GM03348 (cell line): ENCODE data around the gene AGRN.
"Not testable (repeated sequence)": the region's sequence is repeated elsewhere in the genome, so short reads cannot be mapped to it uniquely, and the experiment has no call there.

ENCODE experiments used
- DNase-seq: peaks from one replicate; pipeline ENCODE4 v3.0.0; 2012; ENCODE audit warnings: low spot score

AGRN gene

DNA sequence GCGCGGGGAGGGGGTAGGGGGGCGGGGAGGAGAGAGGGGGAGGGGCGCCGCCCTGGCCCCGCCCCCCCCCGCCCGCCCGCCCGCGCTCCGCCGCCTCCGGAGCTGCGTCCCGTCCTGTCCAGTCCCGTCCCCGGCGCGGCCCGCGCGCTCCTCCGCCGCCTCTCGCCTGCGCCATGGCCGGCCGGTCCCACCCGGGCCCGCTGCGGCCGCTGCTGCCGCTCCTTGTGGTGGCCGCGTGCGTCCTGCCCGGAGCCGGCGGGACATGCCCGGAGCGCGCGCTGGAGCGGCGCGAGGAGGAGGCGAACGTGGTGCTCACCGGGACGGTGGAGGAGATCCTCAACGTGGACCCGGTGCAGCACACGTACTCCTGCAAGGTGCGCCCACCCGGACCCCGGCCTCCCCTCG, at the start of gene AGRN:
AGRN (plus strand) TSS at position 121 of the 405 bp plus-strand sequence; CDS start at position 174, 53 bp downstream.
- peak; percentile 92 for DNase-seq

DNA sequence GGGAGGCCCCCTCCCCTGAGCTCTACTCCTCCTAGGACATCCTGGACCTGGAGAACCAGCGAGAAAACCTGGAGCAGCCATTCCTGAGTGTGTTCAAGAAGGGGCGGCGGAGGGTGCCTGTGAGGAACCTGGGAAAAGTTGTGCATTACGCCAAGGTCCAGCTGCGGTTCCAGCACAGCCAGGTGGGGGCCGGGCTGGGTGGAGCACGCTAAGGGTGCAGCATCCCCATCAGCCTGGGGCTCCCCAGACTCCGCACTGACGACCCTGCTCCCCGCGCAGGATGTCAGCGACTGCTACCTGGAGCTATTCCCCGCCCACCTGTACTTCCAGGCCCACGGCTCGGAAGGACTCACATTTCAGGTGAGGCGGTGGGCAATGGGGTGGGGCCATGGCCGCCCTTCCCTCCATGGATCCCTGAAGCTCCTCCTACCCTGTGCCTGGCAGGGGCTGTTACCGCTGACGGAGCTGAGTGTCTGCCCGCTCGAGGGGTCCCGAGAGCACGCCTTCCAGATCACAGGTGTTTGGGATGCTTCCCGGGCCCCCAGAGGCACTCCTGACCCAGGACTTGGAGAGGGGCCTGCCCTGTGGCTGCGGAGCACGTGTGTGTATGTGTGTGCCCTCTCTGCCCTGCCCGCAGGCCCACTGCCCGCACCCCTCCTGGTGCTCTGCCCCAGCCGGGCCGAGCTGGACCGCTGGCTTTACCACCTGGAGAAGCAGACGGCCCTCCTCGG, 49.5 kb upstream of the AGRN start:
- no peak for DNase-seq

DNA sequence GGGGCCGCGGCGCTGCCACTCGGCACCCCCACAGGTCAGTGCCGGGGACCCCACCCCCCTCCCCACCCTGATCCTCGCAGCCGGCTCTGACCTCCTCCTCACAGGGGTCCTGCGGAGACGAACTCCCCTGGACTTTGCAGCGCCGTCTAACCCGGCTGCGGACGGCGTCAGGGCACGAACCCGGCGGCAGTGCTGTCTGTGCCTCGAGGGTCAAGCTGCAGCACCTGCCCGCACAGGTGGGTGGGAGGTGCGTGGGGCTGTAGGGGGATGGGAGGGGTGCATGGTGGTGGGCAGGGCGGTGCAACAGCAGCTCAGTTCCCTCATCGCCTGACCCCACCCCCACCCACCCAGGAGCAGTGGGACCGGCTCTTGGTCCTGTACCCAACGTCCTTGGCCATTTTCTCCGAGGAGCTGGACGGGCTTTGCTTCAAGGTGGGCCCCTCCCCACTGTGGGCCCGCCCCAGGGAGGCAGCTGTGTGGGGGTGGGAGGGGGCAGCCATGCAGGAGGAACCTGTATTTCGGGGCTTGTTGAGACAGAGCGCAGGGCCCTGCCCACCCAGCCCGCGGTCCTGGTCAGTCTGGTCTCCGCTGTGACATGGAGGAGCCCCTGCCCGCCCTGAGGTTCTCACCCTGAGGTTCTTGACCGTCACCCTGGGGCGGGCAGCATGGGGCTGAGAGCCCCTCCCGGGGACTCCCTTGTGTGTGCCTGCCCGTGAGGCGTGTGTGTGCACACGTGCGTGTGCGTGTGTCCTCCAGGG, 48.8 kb upstream of the AGRN start:
- no peak for DNase-seq

DNA sequence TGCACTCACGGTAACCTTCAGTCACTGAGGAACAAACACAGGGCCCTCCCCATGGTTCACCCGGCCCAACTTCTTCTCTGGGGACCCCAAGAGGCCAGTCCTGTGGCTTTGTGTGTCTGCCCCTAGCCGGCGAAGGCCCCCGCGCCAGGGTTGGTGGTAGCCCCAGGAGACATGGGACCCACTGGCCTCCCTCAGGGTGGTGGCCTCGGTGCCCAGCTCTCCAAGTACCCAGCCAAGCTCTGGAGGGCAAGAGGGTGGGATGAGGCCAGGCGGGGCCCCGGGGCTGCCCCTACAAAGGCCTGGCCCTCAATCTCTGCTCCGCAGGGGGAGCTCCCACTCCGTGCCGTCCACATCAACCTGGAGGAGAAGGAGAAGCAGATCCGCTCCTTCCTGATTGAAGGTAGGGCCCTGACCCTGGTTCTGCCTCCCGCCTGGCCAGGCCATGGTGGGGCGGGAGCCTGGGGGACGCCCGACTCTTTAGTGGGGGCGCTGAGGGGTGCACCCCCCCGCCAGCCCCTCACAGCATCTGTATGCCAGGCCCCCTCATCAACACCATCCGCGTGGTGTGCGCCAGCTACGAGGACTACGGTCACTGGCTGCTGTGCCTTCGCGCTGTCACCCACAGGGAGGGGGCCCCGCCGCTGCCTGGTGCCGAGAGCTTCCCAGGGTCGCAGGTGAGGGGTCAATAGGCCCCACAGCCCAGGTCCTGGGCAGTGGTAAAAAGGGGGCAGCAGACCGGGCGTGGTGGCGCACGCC, 48.0 kb upstream of the AGRN start:
- no peak for DNase-seq

DNA sequence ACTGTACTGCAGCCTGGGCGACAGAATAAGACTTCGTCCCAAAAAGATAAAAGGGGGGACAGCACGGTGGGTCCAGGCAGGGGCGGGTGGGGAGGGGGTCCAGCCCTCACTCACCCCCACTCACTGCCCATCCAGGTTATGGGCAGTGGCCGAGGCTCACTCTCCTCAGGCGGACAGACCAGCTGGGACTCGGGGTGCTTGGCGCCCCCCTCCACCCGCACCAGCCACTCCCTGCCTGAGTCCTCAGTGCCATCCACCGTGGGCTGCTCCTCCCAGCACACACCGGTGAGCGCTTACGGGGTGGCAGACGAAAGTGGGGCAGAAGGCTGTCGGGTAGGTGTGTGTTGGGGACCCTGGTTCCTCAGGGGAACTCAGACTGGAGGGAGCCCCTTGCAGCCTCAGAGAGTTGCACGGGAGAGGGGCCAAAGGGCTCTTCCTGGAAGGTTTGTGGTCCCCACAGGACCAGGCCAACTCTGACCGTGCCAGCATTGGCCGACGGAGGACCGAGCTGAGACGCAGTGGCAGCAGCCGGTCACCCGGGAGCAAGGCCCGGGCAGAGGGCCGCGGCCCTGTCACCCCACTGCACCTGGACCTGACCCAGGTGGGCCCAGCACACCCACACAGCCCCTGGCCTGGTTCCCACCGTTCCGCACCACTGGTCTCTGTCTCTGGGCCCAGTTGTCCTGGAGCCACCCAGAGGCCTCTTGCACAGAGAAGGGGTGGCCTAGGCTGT, 47.0 kb upstream of the AGRN start:
- DNase-seq: no peak

- DNase-seq: no peak
Measured at GRCh38 chr1:973459-974292, 46.2 kb upstream of the AGRN start.

- no peak for DNase-seq
Measured at GRCh38 chr1:974293-974640, 45.7 kb upstream of the AGRN start.

DNA sequence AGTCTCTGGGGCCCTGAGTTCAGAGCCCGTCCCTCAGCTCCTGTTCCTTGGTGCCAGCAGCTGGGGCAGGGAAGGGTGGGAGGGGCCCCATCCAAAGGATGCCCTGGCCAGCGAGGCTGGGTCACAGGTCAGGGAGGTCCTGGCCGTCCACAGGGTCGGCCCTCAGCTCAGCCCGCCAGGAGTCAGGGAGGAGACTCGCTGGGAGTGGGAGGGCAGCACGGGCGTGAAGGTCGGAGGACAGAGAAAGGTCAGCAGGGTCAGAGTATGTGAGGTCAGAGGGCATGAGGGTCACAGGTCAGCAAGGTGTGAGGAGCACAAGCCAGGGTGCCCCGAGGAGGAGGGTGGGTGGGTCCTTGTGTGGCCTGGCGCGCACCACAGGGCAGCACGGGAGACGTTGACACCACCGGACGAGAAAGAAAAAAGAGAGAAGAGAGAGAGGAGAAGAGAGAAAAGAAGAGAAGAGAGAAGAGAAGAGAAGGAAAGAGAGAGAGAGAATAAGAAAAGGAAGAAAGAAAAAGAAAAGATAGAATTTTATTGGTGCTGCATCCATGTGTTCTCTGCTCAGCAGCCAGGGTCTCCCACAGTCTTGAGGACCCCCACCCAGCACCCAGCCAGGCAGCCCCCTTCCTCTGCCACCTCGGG, 45.1 kb upstream of the AGRN start:
- no peak for DNase-seq

DNA sequence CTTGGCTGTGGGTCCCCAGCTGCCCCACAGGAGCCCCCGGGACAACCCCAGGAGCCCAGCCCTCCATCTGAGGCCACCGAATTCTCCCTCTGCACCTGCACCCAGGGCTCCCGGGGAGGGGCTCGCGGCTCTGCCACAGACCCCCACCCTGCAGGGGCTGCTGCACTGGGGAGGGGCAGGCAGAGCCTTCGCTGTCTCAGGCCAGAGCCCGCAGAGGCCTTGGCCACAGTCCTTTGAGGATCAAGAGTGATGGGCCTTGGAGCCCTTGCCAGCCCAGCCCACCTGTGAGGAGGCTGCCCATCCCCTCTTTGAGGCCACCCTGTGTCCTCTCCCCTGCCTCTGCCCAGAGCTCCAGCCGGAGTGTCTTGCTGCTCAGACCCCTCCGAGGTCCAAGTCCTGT, 44.6 kb upstream of the AGRN start:
- DNase-seq: no peak

GRCh38 chr1:975896-976683, 43.8 kb upstream of the AGRN start:
- DNase-seq: peak; percentile 90

- not testable (repeated sequence) for DNase-seq
Measured at GRCh38 chr1:976791-977190, 43.1 kb upstream of the AGRN start.

DNA sequence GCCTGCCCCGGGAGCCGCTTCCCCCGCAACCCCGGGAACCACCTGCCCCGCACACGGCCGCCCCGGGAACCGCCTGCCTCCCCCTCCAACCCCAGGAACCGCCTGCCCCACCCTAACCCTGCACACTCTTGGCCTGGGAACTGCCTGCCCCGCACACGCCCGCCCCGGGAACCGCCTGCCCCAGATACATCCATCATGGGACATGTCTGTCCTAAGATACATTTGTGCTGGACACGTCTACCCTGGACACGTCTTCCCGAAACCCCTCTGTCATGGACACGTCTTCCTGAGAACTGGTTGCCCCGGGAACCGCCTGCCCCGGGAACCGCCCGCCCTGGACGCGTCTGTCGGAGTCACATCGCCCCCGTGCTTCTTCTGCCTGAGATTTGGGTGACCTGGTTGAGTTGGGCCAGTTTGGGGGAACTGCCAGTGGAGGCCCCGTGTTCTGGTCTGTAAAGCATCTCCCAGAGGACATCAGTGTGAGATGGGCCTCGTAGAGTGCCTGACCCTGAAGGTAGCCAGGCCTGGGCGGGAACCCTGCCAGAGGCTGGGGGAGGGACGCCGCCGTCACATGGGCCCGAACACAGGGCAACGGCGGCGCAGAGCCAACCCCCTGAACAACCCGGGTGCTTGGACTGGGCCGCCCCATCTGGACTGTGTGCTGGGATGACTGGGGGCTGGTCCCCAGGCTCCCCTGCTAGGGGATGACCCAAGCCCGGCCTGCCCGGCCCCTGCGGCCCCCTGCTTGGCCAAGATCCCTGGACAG, 41.7 kb upstream of the AGRN start:
- no peak for DNase-seq

DNA sequence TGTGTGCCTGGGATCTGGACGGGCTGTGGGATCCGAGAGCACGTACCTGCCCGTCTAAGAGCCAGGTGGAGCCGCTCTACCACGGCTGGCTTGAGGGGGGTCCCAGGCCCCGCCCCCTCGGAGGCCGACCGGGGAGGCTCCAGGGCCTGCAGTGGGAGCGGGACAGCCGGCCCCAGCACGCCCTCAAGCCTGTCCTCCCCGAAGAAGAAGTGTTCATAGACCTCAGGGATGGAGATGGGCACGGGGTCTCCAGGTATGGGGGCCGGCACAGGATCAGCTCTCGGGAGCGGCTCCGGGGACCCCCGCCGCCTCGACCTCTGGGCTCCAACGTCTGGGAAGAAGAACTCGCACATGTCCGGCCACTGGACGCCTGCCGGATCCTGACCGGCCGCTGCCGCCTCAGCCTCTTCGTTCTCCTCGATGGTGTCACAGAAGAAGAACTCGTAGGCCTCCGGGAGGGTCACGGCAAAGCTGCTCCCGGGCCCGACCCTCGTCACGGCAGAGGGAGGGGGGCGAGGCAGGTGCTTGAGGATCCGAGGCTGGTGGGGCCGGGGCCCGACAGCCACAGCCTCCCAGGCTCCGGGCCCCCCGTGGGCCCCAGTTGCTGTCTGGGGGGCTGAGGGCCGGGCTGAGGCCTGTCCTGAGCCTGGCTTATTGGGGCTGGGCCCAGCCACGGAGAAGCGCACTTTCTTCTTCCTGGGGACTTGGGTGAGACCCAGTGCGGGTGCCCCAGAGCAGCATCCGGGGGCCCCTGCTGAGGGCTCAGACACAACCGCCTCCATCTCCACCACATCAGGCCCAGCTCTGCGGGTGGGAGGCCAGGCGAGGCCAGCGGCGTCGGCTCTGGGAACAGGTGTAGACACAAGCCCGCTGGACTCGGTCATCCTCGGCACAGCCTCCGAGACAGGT, 40.8 kb upstream of the AGRN start:
- no peak for DNase-seq

GRCh38 chr1:979744-980072, 40.2 kb upstream of the AGRN start:
- no peak for DNase-seq

GRCh38 chr1:980137-980571, 39.8 kb upstream of the AGRN start:
- DNase-seq: no peak

DNA sequence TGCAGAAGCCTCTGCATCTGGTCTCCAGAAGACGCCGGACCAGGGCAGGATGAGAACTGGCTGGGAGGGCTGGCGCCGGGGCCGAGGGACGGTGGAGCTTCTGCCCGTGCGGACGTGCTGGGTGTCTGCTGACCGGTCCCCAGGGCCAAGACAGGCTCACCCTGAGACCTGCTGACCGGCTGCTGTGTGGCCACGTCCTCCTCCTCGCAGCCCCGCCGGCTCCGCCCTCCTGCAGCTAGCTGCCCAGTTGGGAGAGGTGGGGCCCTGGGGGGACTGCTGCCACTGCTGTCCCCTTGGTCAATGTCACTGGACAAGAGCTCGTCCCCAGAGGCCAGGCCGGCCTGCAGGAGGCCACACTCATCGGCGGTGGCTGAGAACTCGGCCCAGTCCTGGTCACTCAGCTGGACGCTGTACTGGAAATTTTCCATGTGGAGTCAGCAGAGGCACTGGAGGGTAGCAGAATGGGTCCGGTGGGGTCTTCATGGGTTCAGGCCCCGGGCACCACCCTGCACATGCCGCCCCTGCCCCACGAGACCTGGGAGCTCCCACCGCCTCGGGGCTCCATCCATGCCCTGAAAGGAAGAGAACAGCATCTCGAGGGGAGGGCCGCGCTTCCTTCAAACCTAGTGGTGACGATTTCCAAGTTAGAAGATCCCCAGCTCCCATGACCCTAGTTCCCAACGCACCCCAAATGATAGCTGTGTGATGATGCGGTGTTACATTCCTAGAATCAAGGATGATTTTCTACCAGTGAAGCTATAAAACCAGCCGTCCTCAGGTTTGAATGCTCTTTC, 39.1 kb upstream of the AGRN start:
- DNase-seq: no peak

GRCh38 chr1:981491-981954, 38.4 kb upstream of the AGRN start:
- DNase-seq: no peak
